Keratinocyte (primary cell): ENCODE results near the gene KDM6B. TPM values are rescaled to one million over a fixed set of nuclear protein-coding genes. Genes with fewer than 3 reads are reported as not detected.

Source experiments
- DNase-seq: peaks from one replicate; pipeline ENCODE4 v3.0.0-alpha.2; 2011; ENCODE audit warnings: low read depth, missing footprints, low spot score
- FAIRE-seq: peaks from 2 replicates; lab custom pipeline; 2011; peaks lifted over from hg19 to GRCh38; lab: Jason Lieb, UNC
- H2AFZ ChIP-seq: 2 replicates; pipeline ENCODE4 v1.6.0; 2012; ENCODE audit warnings: low read length, control low read depth, inconsistent platforms; ENCODE audit not compliant: control insufficient read depth
- H3K27ac ChIP-seq: 2 replicates; pipeline ENCODE4 v1.5.1; 2011; ENCODE audit warnings: low read length; ENCODE audit not compliant: control insufficient read depth, insufficient read depth
- H3K27me3 ChIP-seq: 3 replicates; pipeline ENCODE4 v1.6.0; 2011; ENCODE audit warnings: low read length; ENCODE audit not compliant: control insufficient read depth, insufficient read depth; ENCODE audit errors: extremely low read depth
- H3K36me3 ChIP-seq, 2 experiments: 2 replicates in 1 of 2; 3 replicates in 1 of 2; pipeline ENCODE4 v1.5.1; 2011; ENCODE audit warnings: low read length in 2 of 2, mild to moderate bottlenecking in 1 of 2; ENCODE audit not compliant: control insufficient read depth in 2 of 2, insufficient read depth in 2 of 2; ENCODE audit errors: extremely low read depth in 1 of 2
- H3K4me1 ChIP-seq: 3 replicates; pipeline ENCODE4 v1.5.1; 2011; ENCODE audit warnings: low read length; ENCODE audit not compliant: control insufficient read depth, insufficient read depth; ENCODE audit errors: extremely low read depth
- H3K4me2 ChIP-seq: 3 replicates; pipeline ENCODE4 v1.6.0; 2011; ENCODE audit warnings: low read depth, low read length; ENCODE audit not compliant: control insufficient read depth, insufficient read depth; ENCODE audit errors: extremely low read depth
- H3K4me3 ChIP-seq, 3 experiments: fragments of 200-600 bp in 1 of 3; sonication (generic) in 1 of 3; 2 replicates in 2 of 3; 3 replicates in 1 of 3; pipeline ENCODE4 v1.5.1; 2011 to 2016; ENCODE audit warnings: low read length in 3 of 3, mild to moderate bottlenecking in 3 of 3, control low read depth in 2 of 3, inconsistent platforms in 1 of 3, low read depth in 1 of 3, mixed read lengths in 1 of 3, mixed run types in 1 of 3, moderate library complexity in 1 of 3; ENCODE audit not compliant: control insufficient read depth in 2 of 3, insufficient read depth in 2 of 3; ENCODE audit errors: extremely low read depth in 1 of 3
- H3K79me2 ChIP-seq: 2 replicates; pipeline ENCODE4 v1.6.0; 2012; ENCODE audit warnings: low read length; ENCODE audit not compliant: control insufficient read depth, insufficient read depth
- H3K9ac ChIP-seq: 3 replicates; pipeline ENCODE4 v1.6.0; 2011; ENCODE audit warnings: low read length; ENCODE audit not compliant: control insufficient read depth, insufficient read depth; ENCODE audit errors: extremely low read depth
- H3K9me1 ChIP-seq: 3 replicates; pipeline ENCODE4 v1.6.0; 2011; ENCODE audit warnings: low read length; ENCODE audit not compliant: control insufficient read depth, insufficient read depth; ENCODE audit errors: extremely low read depth
- H3K9me3 ChIP-seq: 2 replicates; pipeline ENCODE4 v1.5.1; 2012; ENCODE audit warnings: low read depth, low read length; ENCODE audit not compliant: control insufficient read depth
- H4K20me1 ChIP-seq: 3 replicates; pipeline ENCODE4 v1.6.0; 2011; ENCODE audit warnings: low read length; ENCODE audit not compliant: control insufficient read depth, insufficient read depth; ENCODE audit errors: extremely low read depth
- CTCF ChIP-seq, 3 experiments: IDR thresholded peaks in 1 of 3; conservative IDR thresholded peaks in 1 of 3; optimal IDR thresholded peaks in 1 of 3; 2 replicates in 2 of 3; 3 replicates in 1 of 3; pipeline versions ENCODE3 to v1.5.1; 2011; ENCODE audit warnings: low read length in 3 of 3, mild to moderate bottlenecking in 3 of 3, moderate library complexity in 2 of 3, control low read depth in 1 of 3, inconsistent platforms in 1 of 3; ENCODE audit not compliant: insufficient read depth in 2 of 3; ENCODE audit errors: extremely low read depth in 1 of 3
- EZH2 ChIP-seq: IDR thresholded peaks from one replicate; pipeline ENCODE4 v1.6.1; 2012; ENCODE audit warnings: inconsistent platforms, mild to moderate bottlenecking, low read length, moderate library complexity
- dilution Hi-C: fragments of 300-500 bp; cut with MboI; formaldehyde crosslinking; loops from one replicate; pipeline ENCODE4 v1.7.0; 2020; ENCODE audit warnings: low sequenced_read_pairs; ENCODE audit not compliant: extremely low pct_ligation_motif_present
- polyA plus RNA-seq, 5 experiments: library from polyadenylated mRNA; depleted of rRNA in 3 of 5; stranded (reverse) in 3 of 5; stranded (forward) in 1 of 5; unstranded in 1 of 5; fragments of >200 nt; gene quantifications; 1 replicate in 1 of 5; 2 replicates in 3 of 5; 3 replicates in 1 of 5; pipeline versions ENCODE4 v1.2.1 to v1.2.3, GENCODE V29; 2011 to 2012; ENCODE audit warnings: missing spikeins in 2 of 5, low read depth in 1 of 5, low replicate concordance in 1 of 5

Gene KDM6B
- polyA plus RNA-seq, 1 donor (not counting 4 experiments of a cell fraction or from before 2014, with no cell fraction given) = 1.6 TPM

DNA sequence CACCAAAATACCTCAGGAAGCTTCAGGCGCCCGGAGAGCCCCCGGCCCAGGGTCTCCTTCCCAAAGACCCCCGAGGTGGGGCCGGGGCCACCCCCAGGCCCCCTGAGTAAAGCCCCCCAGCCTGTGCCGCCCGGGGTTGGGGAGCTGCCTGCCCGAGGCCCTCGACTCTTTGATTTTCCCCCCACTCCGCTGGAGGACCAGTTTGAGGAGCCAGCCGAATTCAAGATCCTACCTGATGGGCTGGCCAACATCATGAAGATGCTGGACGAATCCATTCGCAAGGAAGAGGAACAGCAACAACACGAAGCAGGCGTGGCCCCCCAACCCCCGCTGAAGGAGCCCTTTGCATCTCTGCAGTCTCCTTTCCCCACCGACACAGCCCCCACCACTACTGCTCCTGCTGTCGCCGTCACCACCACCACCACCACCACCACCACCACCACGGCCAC, 14.1 kb downstream of the KDM6B start:
- H4K20me1 ChIP-seq = peaks cover 11% of the 10 kb centered on the region
- H3K36me3 ChIP-seq = peaks cover 36 to 43% of the 10 kb centered on the region in 2 experiments
- FAIRE-seq = no peak

DNA sequence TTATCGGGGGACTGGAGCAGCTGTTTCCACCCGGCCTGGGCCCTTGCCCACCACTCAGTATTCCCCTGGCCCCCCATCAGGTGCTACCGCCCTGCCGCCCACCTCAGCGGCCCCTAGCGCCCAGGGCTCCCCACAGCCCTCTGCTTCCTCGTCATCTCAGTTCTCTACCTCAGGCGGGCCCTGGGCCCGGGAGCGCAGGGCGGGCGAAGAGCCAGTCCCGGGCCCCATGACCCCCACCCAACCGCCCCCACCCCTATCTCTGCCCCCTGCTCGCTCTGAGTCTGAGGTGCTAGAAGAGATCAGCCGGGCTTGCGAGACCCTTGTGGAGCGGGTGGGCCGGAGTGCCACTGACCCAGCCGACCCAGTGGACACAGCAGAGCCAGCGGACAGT, 14.7 kb downstream of the KDM6B start:
- H3K9ac ChIP-seq = no peak overlapping the region
- dilution Hi-C loops = no loop called here
- H3K9me3 ChIP-seq = no peaks in the 10 kb centered on the region
- H4K20me1 ChIP-seq = peaks cover 11% of the 10 kb centered on the region
- FAIRE-seq (no peak), DNase-seq (no peak)
- H3K36me3 ChIP-seq = peaks cover 37 to 44% of the 10 kb centered on the region in 2 experiments
- H3K9me1 ChIP-seq = no peaks in the 10 kb centered on the region
- H2AFZ ChIP-seq = no peak overlapping the region
- no peaks in the 10 kb centered on the region for H3K27me3 ChIP-seq
- H3K4me2 ChIP-seq = no peak overlapping the region
- no peak overlapping the region for H3K27ac ChIP-seq
- no peak for TF ChIP-seq CTCF (optimal IDR thresholded peaks at IDR 0.05 in 1 of 3, IDR thresholded peaks at IDR 0.05 in 1 of 3, conservative IDR thresholded peaks at IDR 0.05 in 1 of 3; ENCODE audit: extremely low read depth in 1 of 3, insufficient read depth in 2 of 3, low read length in 3 of 3)
- TF ChIP-seq EZH2 = no peak
- peaks cover 22% of the 10 kb centered on the region for H3K4me1 ChIP-seq
- peaks cover 32% of the 10 kb centered on the region for H3K79me2 ChIP-seq
- no peak overlapping the region for H3K4me3 ChIP-seq

More for the DNA sequence above, 14.1 kb downstream of the KDM6B start:
- dilution Hi-C loops = no loop called here
- Histone ChIP-seq H3K9me3 (no peaks in the 10 kb centered on the region), H2AFZ (no peak overlapping the region), H3K9me1 (no peaks in the 10 kb centered on the region), H3K27me3 (no peaks in the 10 kb centered on the region), H3K9ac (no peak overlapping the region), H3K79me2 (peaks cover 32% of the 10 kb centered on the region), H3K4me1 (peaks cover 24% of the 10 kb centered on the region), H3K4me3 (no peak overlapping the region), H3K4me2 (no peak overlapping the region), H3K27ac (no peak overlapping the region)
- DNase-seq = no peak
- no peak for TF ChIP-seq EZH2
- no peak for TF ChIP-seq CTCF (optimal IDR thresholded peaks at IDR 0.05 in 1 of 3, IDR thresholded peaks at IDR 0.05 in 1 of 3, conservative IDR thresholded peaks at IDR 0.05 in 1 of 3; ENCODE audit: extremely low read depth in 1 of 3, insufficient read depth in 2 of 3, low read length in 3 of 3)
